Activated gamma-delta T cell treated with Interleukin-2 at 50 U/mL for 16 hours (primary cell): ENCODE data around the gene GBA2.

Experiments
- DNase-seq: peaks from one replicate; pipeline ENCODE4 v3.0.0-alpha.2; 2020

Gene GBA2

GRCh38 chr9:35736201-35736633 is 12.8 kb downstream of the GBA2 start:
- DNase-seq, result peak; percentile 64

DNA sequence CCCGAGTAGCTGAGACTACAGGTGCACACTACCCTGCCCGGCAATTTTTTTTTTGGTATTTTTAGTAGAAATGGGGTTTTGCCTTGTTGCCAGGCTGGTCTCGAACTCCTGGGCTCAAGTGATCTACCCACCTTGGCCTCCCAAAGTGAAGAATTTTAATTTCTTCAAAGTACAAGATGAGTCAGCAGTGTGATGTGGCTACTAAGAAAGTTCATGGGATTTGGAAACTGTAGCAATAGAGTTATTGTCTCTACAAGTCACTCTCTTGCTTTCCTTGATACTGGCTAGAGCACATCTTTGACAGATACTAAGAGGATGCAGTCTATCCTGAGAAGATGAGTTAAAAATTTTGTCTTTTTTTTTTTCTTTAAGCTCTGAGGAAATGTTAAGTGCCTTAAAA is 14.9 kb downstream of the GBA2 start:
- no peak for DNase-seq

GRCh38 chr9:35732800-35733541 is 16.1 kb downstream of the GBA2 start:
- DNase-seq, result no peak

- peak; percentile 97 for DNase-seq
These were observed 16.7 kb downstream of the GBA2 start, which contains the start of the genes CREB3 and TLN1 for GRCh38 chr9:35732185-35732799. TSS of gene CREB3 (plus strand) at chr9:35732666. CDS start at chr9:35732773, 107 bp downstream. TSS of gene TLN1 (minus strand) at chr9:35732195. CDS start at chr9:35725694, 6,501 bp downstream.

- DNase-seq, result no peak
These were observed 17.4 kb downstream of the GBA2 start for GRCh38 chr9:35731415-35732184.

DNA sequence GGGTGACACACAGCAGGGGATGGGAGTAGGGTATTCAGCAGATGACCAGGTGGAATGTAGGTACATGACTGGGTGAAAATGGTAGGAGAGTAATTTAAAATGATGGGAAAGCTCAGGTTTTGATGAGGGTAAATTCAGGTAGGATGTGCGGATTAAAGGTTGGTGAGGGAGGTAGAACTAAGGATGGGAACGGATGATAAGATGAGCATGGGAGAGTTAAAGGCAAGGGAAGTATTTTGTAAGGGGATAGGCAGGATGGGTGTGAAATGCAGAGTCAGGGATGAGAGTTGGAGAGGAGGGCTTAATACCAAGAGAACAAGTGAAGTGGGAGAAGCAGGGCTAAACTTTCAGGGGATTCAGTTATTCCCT is 18.6 kb downstream of the GBA2 start:
- no peak for DNase-seq

- no peak for DNase-seq
These were observed 19.1 kb downstream of the GBA2 start for GRCh38 chr9:35729700-35730485.

GRCh38 chr9:35729101-35729500 is 19.9 kb downstream of the GBA2 start:
- DNase-seq, result no peak

DNA sequence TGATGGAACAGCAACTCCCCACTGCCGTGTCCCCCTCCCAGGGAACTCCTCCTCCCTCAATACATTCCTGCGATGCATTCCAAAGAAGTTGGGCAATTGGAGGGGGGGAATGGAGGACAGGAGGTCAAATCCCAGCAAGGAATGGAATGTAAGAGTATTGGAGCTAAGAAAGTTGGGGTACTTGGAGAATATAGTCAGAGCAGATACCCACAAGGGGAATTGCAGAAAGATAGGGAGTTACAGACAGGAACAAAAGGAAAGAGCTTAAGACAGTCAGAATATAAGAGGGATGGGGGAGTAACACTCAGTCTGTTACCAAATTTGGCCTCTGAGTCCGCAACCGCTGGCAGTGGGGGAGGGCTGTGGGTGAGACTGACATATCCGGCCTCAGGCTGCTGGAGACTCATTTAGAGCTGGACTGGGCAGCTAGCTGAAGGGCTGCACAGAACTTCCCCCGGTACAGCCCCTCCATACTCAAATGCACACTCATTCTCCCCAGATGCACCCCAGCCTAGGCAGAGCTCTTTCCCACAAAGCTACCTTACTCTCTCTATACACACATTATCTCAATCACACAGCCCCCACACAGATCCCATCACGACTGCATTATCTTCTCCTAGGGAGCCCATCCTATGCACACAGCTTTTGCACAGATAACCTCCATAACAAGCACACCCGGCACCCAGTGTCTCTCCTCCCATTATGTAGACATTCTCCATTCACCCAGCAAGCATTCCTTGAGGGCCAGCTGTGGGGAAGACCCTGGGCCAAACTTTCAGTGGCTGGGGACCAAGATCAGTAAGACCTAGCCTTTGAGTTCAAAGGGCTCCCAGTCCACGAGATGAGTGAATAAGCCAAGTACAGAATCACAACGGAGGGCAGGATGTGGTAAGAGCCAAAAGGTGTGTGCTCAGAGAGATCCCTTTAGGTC is 20.7 kb downstream of the GBA2 start:
- peak; percentile 35 for DNase-seq

DNA sequence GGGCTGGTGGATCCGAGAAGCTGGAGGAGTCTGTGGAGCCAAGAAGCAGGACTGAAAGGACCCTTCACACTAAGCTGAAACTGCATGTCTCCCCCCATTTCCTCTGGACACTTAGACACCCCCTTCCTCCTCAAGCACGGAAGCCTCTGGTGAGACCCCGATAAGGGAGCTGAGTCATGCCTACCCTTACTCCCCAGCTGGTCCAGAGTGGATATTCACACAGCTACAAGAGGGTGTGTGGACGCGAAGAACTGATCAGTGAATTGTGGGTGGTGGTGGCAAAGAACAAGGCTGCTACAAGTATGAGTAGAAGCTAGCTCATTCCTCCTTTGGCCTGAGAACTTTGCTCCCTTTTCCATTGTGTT is 21.4 kb downstream of the GBA2 start:
- DNase-seq, result no peak

GRCh38 chr9:35726931-35727330 is 22.1 kb downstream of the GBA2 start:
- DNase-seq, result peak; percentile 53

DNA sequence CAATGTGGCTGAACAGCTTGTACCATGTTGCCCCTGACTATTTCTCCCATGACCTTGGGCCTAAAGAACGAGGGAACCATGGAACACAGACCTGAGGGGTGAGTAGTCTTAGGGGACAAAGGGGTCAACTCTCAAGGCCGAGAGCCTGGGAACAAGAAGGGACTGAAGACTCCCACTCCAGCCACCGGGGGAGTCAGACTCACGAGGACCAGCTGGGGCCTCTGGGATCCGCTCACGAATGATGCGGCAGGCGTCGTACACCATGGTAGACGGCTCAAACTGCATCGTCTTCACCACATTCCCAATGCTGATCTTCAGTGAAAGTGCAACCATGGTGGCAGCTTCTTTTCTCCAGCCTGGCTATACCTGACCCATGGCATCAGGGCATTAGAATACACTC is 23.7 kb downstream of the GBA2 start:
- DNase-seq, result no peak

GRCh38 chr9:35723908-35724307 is 25.1 kb downstream of the GBA2 start:
- no peak for DNase-seq

- DNase-seq, result no peak
These were observed 25.6 kb downstream of the GBA2 start for GRCh38 chr9:35723426-35723825.

DNA sequence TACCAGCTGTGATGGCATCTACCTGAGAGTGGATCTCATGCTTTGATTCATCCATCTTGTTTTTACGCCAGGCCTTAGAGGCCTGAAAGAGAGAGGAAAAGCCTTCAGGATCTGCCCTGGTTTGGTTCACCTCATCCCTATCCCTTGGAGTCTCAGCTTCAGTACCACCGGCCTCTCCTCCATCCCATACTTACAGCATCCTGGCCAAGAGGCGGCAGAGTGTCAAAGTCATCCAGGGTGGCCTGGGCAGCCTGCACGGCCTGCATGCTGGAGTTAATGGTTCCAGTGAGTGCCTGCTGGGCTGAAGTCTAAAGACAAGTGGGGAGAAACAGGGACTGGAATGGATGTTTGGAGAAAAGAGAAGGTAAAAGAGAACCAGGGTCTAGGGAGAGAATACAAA is 29.5 kb downstream of the GBA2 start:
- no peak for DNase-seq

- DNase-seq, result no peak
These were observed 30.1 kb downstream of the GBA2 start for GRCh38 chr9:35718721-35719511.

DNA sequence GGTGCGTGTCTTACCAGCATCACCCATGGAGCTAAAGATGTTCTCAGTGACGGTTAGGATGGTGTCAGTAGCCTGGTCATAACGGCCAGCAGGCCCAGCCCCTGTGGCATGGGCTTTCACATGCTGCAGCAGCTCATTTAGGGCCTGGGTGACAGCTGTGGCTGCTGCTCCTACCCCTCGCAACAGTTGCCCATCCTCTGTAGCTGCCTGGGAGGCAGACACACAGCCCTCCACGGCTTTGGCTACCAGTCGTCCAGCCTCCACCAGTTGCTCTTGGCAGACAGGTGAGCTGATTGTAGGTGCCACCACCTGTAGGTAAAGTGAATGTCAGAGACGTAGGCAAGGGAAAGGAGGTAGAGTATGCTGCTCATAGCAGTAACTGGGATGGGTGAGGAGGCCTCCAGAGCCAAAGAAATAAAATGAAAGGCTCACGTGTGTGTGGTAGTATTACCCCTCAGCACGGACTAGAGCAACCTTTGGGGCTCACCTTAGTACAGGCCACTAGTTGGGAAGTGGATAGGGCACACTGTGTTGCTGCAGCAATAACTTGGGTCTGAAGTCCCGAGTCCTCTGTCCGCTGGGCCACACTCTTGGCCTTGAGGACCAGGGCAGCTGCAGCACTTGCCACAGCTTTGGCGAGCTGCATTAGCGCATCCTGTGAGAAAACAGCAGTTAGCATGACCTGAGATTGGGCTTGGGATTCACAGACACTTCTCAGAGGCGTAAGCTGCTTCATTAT is 31.7 kb downstream of the GBA2 start:
- no peak for DNase-seq

DNA sequence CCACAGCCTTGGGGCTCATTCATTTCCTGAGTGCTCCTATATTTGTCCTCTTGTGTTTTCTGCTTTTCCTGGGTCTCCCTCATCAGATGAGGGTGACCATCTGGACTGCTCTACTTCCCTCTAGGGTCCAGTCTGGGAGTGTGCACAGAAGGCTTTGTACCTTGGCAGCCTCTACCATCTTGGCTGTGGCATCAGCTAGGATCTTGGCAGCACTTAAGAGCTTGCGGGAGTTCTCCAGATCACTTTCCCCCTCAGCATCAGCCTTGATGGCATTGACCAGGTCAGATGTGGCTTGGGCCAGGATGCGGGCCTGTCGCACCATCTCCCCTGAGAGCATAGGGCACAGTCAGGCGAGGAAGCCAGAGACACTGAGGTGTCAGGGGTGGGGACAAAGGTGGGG is 32.8 kb downstream of the GBA2 start:
- DNase-seq, result no peak

DNA sequence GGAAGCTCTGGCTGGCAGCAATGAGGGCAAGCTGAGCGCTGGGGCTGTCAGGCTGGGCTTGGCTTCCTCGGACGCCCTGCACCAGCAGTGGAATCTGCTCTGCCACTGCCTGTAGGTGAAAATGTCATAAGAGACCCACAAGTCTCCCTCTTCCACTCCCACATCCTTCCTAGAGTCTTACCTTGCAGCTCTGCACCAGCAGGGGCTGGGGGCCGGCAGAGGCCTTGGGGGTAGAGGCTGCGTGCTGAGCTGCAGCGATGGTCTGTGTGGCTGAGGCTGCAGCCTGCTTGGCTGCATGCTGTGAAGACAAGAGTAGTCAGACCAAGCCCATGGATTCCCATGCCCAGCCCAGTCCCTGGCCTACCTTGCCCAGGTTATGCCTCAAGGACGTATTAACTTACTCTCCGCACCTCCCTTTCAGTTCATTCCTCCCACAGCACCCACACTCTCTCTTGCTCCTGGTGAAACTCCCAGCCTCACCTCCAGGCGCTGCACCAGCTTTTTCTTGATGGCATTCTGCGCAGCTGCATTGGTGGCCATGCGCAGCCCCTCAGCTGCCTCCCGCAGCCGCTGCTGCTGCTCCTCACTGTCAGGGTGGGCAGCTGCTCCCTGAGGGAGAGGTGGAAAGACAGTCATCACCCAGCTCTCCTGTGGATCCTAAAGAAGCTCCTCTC is 34.3 kb downstream of the GBA2 start:
- no peak for DNase-seq

DNA sequence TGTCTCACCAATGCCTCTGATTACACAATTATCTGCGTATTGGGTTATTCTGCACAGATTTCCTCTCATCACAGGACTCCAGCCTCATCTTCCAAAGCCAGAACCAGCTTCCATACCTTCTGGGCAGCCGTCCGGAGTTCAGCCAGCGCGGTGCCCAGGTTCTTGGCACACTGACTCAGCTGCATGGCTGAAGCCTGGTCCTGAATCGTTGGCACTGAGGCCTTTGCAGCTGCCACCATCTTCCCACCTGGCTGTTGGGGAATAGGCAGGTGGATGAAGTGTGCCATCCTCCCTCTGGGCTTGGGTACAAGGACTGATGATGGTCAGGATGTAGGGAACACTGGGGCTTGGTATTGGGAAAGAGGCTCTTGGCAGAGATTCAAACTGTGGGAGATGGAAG is 34.9 kb downstream of the GBA2 start:
- no peak for DNase-seq
